GM19397 (cell line): ENCODE results near the gene GRM3.
A peak's percentile ranks its signal among the peaks of the same experiment; 100 is the strongest.

ENCODE experiments used
- ATAC-seq: cut with Tn5 transposase; IDR thresholded peaks from one replicate; pipeline ENCODE4 v1.9.1; 2021; ENCODE audit warnings: mild to moderate bottlenecking, moderate library complexity; ENCODE audit not compliant: unreplicated experiment

GRM3 gene

GRCh38 chr7:86785641-86786040, 141.9 kb downstream of the GRM3 start:
- ATAC-seq, result peak; percentile 79

GRCh38 chr7:86786376-86786775, 142.7 kb downstream of the GRM3 start:
- no peak for ATAC-seq

- ATAC-seq, result no peak
These were observed 145.2 kb downstream of the GRM3 start for GRCh38 chr7:86788948-86789347.

GRCh38 chr7:86790383-86790782, 146.7 kb downstream of the GRM3 start:
- peak; percentile 43 for ATAC-seq

DNA sequence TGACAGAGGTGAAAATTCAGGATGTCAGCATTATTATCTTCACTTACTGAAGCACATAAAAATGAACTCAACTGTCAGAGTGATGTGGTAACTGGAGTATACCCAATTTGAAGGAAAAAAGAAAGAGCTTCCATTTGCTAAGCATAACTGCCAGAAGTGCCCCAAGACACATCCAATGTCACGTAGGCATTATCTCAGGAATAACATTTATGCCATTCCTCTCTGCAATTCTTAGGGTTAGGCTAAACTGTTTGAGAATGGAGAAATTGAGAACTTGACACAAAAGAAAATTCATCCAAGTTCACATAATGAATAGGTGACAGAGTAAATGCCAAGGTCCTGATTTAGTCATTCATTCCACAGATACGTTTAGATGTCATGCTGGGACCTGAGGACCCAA, 148.6 kb downstream of the GRM3 start:
- no peak for ATAC-seq

GRCh38 chr7:86793136-86793535, 149.4 kb downstream of the GRM3 start:
- ATAC-seq, result no peak

GRCh38 chr7:86814661-86815379, 171.1 kb downstream of the GRM3 start:
- no peak for ATAC-seq

GRCh38 chr7:86815556-86815955, 171.8 kb downstream of the GRM3 start:
- no peak for ATAC-seq

GRCh38 chr7:86818903-86819302, 175.2 kb downstream of the GRM3 start:
- ATAC-seq, result no peak

DNA sequence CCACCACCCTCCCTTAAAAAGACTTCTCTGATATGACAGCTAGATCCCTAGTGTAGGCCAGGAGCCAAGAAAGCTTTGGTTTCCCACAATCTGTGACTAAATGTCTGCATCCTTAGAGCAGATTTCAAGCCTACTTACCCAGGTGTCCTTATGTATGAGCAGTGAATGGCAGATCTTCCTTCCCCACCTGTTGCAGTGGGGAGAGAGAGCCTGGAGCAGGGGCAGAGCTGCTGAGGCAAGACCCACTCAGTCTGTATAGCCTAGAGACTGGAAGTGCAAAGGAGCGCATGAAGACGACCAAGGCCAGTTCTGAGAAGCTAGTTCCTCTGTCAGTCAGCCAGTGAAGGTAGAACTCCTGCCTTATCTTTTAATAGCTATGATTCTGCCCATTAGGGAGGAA, 180.1 kb downstream of the GRM3 start:
- no peak for ATAC-seq

GRCh38 chr7:86825264-86825663, 181.6 kb downstream of the GRM3 start:
- ATAC-seq, result no peak

DNA sequence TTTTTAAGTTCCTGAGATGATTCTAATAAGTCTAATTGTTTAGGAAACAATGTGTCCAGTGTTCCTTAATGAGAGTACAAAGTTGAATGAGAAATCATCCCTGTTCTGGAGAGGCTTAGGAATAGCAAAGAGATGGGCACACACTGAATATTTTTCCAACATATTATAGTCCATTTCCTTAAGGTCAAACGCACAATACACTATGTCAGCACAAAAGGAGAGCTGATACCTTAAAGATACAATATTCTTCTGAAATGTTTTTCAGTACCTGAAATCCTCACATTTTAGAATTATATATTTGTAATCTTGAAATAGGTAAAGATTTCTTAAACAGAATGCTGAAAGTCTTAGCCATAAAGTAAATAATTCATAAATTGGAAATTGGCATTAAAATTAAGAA, 183.2 kb downstream of the GRM3 start:
- ATAC-seq, result no peak

- no peak for ATAC-seq
These were observed 189.7 kb downstream of the GRM3 start for GRCh38 chr7:86833360-86833759.

DNA sequence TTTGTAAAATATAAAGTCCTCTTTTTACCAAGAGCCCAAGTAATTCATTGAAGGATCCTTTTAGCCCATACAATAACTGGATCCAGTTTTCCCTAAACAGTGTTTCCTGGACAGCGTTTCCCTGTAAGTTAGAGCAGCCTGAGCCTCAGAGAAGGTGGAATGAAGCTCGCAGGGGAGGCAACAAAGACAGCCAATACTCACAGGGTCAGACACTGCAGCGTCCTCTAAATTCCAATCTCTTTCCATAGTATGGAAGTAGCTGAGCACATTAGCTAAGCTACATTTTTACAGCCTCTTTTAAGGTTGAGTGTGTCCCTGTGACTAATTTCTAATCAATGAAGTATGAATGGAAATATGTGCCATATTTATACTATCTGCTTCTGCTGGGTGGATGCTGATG, 193.5 kb downstream of the GRM3 start:
- no peak for ATAC-seq

DNA sequence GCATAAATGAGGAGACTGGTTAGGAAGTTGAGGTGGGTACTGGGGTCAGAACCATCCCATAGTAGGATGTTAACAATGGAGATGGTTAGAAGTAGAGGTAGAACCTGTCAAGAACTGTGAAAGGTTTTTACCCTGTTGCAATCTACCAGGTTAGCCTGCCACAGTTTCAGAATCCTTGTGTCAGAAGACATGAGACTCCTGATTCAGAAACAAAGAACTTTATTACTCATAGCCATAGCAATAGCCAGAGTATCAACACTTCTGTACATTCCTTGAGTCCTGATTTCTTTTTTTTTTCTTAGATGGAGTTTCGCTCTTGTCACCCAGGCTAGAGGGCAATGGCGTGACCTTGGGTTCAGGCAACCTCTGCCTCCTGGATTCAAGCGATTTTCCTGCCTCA, 200.9 kb downstream of the GRM3 start:
- no peak for ATAC-seq

- no peak for ATAC-seq
These were observed 202.9 kb downstream of the GRM3 start for GRCh38 chr7:86846494-86847190.

DNA sequence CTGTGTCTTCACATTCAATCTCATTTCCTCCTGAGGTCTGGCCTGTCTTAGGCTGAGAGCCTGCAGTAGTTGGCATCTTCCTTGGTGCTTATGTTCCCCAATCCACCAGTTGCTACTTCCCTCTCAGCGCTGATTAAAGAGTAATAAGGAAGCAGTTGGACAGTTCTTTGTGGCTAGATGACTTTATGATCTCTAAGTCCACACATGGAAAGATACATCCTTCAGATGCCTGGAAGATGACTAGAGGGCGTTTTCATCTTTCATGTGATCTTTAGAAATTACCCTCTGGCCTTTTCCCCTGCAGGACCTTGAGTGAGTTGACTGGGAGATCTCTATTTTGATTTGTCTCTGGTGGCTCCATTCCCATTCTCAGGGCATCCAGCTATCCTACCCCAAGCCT, 204.5 kb downstream of the GRM3 start:
- ATAC-seq, result no peak

- no peak for ATAC-seq
These were observed 207.9 kb downstream of the GRM3 start for GRCh38 chr7:86851566-86851965.

DNA sequence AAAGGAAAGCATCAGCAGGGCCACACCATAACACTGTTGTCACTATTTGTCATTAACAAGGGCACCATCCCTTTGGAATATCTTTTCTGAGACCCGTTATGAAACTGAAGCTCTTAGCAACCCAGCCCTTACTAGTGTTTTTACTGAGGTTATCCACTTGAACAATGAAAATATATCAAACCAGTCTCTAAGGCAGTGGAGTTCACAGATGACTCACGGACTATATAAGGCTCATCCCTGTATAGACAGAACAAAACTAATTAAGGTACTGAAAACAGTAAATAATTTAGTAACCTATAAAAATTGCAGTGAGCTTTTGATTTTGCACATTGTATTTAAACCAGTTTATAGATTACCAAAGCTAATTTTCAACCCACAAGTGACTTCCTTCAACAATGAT, 219.7 kb downstream of the GRM3 start:
- no peak for ATAC-seq

- ATAC-seq, result no peak
These were observed 223.6 kb downstream of the GRM3 start for GRCh38 chr7:86867163-86867762.

- no peak for ATAC-seq
These were observed 232.4 kb downstream of the GRM3 start for GRCh38 chr7:86876146-86876545.

- ATAC-seq, result no peak
These were observed 240.4 kb downstream of the GRM3 start for GRCh38 chr7:86884152-86884551.
